Measurements from ENCODE around the gene RPL10. TPM values are rescaled to one million over a fixed set of nuclear protein-coding genes. Genes with fewer than 3 reads are reported as not detected.
A peak's percentile ranks its signal among the peaks of the same experiment; 100 is the strongest.
"Not testable (repeated sequence)": the region's sequence is repeated elsewhere in the genome, so short reads cannot be mapped to it uniquely, and the experiment has no call there.

Gene RPL10
- total RNA-seq, 2 experiments from 2014 or later: 3,597 to 3,654 TPM

DNA sequence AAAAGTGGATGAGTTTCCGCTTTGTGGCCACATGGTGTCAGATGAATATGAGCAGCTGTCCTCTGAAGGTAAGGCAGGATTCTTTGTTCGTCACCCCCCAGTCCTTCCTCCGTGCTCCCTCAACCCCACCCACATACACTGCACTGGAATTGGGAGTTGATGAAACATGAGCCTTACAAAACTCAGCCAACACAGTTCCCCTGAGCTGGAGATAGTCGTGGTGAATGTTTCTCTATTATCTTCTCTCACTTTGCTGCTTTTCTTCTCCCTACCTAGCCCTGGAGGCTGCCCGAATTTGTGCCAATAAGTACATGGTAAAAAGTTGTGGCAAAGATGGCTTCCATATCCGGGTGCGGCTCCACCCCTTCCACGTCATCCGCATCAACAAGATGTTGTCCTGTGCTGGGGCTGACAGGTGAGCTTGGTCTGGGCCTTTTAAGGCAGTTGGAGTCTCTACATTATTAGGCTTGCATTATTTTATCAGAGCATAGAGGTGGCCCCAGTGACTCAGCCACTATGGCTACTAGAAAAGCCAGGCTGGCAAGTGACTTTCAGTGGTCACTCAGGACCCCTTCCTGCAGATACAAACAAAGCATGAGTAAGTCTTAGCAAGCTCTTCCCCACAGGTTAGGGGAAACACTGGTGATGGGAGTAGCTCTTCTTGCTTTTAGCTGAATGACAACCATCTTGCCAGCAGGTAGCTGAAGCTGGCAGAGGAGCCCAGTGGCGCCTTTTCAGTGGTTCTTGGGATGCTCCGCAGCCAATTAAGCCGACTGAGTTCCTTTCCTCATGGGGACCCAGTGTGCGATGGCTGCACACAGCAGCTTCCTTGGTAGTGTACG, 1.6 kb downstream of the RPL10 start:
- Mint-ChIP-seq H3K36me3 (peaks cover 34% of the 10 kb centered on the region), H3K9me3 (no peaks in the 10 kb centered on the region), H3K4me1 (ENCODE audit: low read depth) (peaks cover 7% of the 10 kb centered on the region), H3K4me3 (peak overlapping the region; percentile 91), H3K27ac (peak overlapping the region; percentile 100), H3K27me3 (no peaks in the 10 kb centered on the region)
- CTCF ChIA-PET: interaction anchor here (1.3 to 3.6 kb wide), 3 partner anchors 13 to 78 kb away, joined by 3 to 17 read pairs (median 8); partner anchors contain the start of gene FLNA
- POLR2A ChIA-PET: interaction anchor here (0.8 to 6.2 kb wide), 7 partner anchors 9 to 433 kb away, joined by 3 to 35 read pairs (median 4); partner anchors contain the start of genes SLC10A3 and TAFAZZIN
- DNase-seq: peak; percentile 58
- intact Hi-C loops (cut with micrococcal nuclease): loop anchor here (5.0 kb wide), 2 partner anchors 38 to 472 kb away; partner anchors contain the start of genes ARHGAP4 and GDI1

DNA sequence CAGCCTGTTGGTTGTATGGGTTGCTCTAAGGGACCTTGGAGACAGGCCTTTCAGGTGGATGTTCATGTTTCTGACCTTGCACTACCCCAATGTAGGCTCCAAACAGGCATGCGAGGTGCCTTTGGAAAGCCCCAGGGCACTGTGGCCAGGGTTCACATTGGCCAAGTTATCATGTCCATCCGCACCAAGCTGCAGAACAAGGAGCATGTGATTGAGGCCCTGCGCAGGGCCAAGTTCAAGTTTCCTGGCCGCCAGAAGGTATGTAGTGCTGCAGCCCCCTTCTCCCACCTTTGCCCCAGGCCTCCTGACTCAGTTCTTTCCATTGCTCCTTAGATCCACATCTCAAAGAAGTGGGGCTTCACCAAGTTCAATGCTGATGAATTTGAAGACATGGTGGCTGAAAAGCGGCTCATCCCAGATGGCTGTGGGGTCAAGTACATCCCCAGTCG, 2.2 kb downstream of the RPL10 start:
- H3K27ac Mint-ChIP-seq: peak overlapping the region; percentile 100
- ChIA-PET POLR2A (interaction anchor here (2.0 to 6.2 kb wide), 3 partner anchors 11 to 89 kb away, joined by 8 to 35 read pairs (median 11); partner anchors contain the start of genes SLC10A3 and TAFAZZIN), CTCF (interaction anchor here (2.8 to 3.6 kb wide), 2 partner anchors 12 to 27 kb away, joined by 8 to 17 read pairs; partner anchors contain the start of gene FLNA)
- H3K9me3 Mint-ChIP-seq; DNase-seq; intact Hi-C loops (cut with micrococcal nuclease); H3K4me1 Mint-ChIP-seq (ENCODE audit: low read depth); H3K27me3 Mint-ChIP-seq: not testable (repeated sequence)
- H3K4me3 Mint-ChIP-seq: peak overlapping the region; percentile 91
- H3K36me3 Mint-ChIP-seq: peaks cover 34% of the 10 kb centered on the region

DNA sequence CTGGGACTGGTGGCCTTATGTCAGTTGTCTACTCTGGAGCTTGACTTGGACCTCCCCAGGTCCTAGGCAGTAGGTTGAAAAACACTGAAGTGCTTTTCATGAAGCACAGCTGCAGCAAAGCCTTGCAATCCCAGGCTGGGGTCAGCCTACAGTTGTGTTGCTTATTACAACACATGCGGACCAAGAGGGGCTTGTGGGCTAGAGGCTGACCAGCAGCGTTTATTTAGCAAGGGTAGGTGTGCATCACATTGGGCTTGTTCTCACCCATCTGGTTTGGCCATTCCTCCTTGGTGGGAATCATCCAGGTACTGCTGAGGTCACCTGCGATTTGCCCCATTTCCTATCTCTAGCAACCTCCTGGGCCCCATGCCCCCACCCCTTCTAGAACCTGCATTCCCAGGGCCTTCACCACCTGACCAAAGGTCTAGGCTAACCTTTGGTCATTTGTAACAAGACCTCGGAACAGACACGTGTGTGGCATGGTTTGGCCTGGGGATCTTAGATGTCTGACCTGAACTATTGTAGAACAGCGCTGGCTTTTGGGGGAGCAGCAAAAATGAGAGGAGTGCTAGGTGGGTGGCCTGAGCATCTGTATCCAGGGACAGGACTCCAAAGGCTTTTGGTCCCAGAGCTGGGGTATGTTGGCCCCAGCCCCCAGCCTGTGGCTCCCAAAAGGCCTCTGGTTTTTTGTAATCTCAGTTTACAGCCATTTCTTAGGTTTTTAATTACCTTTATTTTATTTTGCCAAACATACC, 3.0 kb downstream of the RPL10 start:
- H3K36me3 Mint-ChIP-seq: peaks cover 34% of the 10 kb centered on the region
- intact Hi-C loops (cut with micrococcal nuclease): no loop called here
- CTCF ChIA-PET: interaction anchor here (0.6 kb wide), 1 partner anchor 138 kb away, joined by 3 read pairs; no protein-coding TSS in a partner anchor
- POLR2A ChIA-PET: interaction anchor here (1.1 to 6.2 kb wide), 3 partner anchors 10 to 89 kb away, joined by 3 to 35 read pairs (median 8); partner anchors contain the start of genes SLC10A3 and TAFAZZIN
- peaks cover 7% of the 10 kb centered on the region for H3K4me1 Mint-ChIP-seq (ENCODE audit: low read depth)
- no peaks in the 10 kb centered on the region for H3K9me3 Mint-ChIP-seq
- DNase-seq: no peak
- no peaks in the 10 kb centered on the region for H3K27me3 Mint-ChIP-seq
- H3K27ac Mint-ChIP-seq: peak overlapping the region; percentile 100
- peak overlapping the region; percentile 91 for H3K4me3 Mint-ChIP-seq

DNA sequence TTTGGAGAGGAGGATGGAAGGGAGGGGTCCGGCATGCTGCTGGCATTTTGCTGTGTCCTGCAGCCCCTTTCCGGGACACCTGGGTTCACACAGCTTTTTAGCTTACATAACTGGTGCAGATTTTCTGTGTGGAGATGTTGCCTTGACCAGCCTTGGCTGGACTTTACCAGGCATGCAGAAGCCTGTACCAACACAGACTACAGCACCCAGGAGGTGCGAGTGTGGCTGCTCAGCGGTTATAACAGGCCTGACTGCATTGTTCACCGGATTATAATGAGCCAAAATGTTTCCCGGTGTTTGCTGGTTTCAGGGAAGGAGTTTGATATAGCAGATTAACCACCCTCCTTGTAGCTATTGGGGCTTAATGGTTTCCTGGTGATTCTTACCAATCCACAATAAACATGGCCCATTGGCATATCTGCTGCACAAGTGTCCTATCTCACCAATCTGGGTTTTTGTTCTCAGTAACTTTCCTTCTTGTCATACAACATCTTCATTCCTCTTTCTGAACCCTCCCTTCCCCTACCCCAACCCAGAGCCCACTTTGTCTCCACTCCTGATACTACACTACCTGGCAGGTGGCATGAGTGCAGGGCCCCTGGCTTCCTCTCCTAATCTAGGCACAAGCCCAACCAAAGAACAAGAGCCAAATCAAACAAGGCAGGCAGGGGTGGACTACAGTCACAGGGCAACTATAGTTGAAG, 3.9 kb downstream of the RPL10 start:
- Mint-ChIP-seq H3K27me3 (no peaks in the 10 kb centered on the region), H3K36me3 (peaks cover 34% of the 10 kb centered on the region), H3K4me3 (no peak overlapping the region), H3K27ac (peak overlapping the region; percentile 15), H3K4me1 (ENCODE audit: low read depth) (peaks cover 7% of the 10 kb centered on the region), H3K9me3 (no peaks in the 10 kb centered on the region)
- POLR2A ChIA-PET: interaction anchor here (1.1 to 6.2 kb wide), 2 partner anchors 10 to 27 kb away, joined by 3 to 35 read pairs; partner anchors contain the start of gene TAFAZZIN
- intact Hi-C loops (cut with micrococcal nuclease): no loop called here
- no peak for DNase-seq
- CTCF ChIA-PET: no interaction called here

DNA sequence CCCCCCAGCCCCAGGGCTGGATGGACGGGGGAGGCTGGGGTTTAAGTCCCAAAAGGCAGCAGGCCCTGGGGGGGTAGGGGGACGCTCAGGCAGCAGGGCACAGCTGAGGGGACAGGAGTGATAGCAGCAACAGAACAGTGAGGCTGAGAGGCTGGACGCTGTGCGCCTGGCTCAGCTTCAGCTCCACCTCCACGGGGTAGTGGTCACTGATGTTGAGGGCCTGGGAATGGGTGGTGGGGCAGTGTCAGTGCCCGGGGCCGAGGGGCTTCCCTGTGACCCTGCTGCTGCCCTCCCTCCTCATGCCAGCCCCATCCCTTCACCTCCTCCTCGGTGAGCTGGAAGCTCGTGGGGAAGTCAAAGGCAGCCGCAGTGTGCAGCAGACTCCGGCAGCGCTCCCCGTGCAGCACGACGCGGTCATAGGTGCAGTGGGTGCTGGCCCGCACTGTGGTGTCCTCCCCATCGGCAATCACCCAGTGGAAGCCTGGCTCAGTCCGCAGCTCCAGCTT, 4.5 kb downstream of the RPL10 start:
- no peaks in the 10 kb centered on the region for H3K27me3 Mint-ChIP-seq
- intact Hi-C loops (cut with micrococcal nuclease): no loop called here
- POLR2A ChIA-PET: interaction anchor here (6.2 kb wide), 1 partner anchor 9 kb away, joined by 35 read pairs; the partner anchor contains the start of gene TAFAZZIN
- peaks cover 34% of the 10 kb centered on the region for H3K36me3 Mint-ChIP-seq
- H3K9me3 Mint-ChIP-seq: no peaks in the 10 kb centered on the region
- no peak overlapping the region for H3K27ac Mint-ChIP-seq
- DNase-seq: no peak
- CTCF ChIA-PET: no interaction called here
- H3K4me3 Mint-ChIP-seq: no peak overlapping the region
- H3K4me1 Mint-ChIP-seq (ENCODE audit: low read depth): peaks cover 7% of the 10 kb centered on the region

DNA sequence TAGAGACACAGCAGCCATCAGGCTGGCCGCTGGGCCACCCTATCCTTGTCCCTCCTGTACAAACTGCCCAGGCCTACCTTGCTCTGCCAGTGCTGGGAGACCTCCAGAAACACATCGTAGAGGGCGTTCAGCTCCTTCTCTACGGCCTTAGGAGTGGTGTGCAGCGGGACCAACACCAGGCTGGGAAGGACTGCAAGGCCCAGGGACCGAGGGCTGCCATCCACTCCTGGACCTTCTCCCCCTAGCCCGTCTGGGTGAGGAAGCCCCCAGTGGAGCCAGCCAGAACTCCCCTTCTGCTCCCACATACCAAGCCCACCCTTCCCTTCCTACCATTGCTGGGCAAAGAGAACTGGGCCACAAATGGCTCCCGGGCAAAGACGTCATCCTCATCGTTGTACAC, 5.0 kb downstream of the RPL10 start:
- no peaks in the 10 kb centered on the region for H3K27me3 Mint-ChIP-seq
- ChIA-PET CTCF (no interaction called here), POLR2A (interaction anchor here (6.2 kb wide), 1 partner anchor 8 kb away, joined by 35 read pairs; the partner anchor contains the start of gene TAFAZZIN)
- no peaks in the 10 kb centered on the region for H3K9me3 Mint-ChIP-seq
- intact Hi-C loops (cut with micrococcal nuclease): no loop called here
- peaks cover 31% of the 10 kb centered on the region for H3K36me3 Mint-ChIP-seq
- H3K27ac Mint-ChIP-seq: no peak overlapping the region
- no peak overlapping the region for H3K4me3 Mint-ChIP-seq
- H3K4me1 Mint-ChIP-seq (ENCODE audit: low read depth): peaks cover 7% of the 10 kb centered on the region
- DNase-seq: no peak

DNA sequence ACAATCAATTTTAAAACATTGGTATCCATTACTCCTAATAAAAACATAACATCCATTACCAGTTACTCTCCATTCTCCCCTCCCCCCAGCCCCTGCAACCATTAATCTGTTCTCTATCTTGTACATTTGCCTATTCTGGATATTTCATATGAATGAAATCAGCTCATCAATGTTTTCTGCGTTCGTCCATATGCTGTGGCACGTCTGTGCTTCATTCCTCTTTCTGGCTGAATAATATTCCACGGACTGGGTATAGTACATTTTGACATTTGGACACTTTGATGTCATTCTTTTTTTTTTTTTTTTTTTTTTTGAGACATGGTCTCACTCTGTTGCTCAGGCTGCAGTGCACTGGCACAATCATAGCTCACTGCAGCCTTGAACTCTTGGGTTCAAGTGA, 5.7 kb downstream of the RPL10 start:
- POLR2A ChIA-PET: no interaction called here
- intact Hi-C loops (cut with micrococcal nuclease): no loop called here
- peaks cover 11% of the 10 kb centered on the region for H3K4me1 Mint-ChIP-seq (ENCODE audit: low read depth)
- no peaks in the 10 kb centered on the region for H3K27me3 Mint-ChIP-seq
- CTCF ChIA-PET: no interaction called here
- H3K9me3 Mint-ChIP-seq: no peaks in the 10 kb centered on the region
- H3K27ac Mint-ChIP-seq: no peak overlapping the region
- H3K4me3 Mint-ChIP-seq: no peak overlapping the region
- peaks cover 24% of the 10 kb centered on the region for H3K36me3 Mint-ChIP-seq
- DNase-seq: no peak

DNA sequence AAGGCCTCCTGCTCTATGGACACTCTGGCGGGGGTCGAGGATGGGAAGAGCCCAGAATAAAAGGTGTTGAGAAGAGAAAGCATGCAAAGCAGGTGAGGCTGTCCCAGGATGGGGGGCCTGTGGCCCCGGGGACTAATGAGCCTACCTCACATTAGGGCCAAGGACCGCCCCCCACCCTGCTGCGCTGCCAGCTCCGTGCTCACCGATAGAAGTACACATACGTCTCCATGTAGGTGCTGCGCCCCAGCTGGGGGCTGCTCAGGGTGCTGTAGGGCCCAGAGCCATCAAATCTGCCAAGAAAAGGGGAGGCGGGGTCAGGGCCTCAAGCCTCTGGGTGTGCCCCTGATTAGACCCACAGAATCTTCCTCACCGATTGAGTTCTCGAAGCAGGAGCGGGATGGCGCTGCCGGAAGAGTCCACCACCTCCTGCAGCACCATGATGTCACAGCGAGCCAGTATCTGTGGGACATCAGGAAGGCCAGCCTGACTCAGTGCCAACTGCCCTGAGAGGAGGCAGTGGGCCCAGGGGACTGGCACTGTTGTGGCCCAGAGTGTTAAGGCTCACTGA, 6.5 kb downstream of the RPL10 start:
- Mint-ChIP-seq H3K4me1 (ENCODE audit: low read depth) (peaks cover 13% of the 10 kb centered on the region), H3K27me3 (no peaks in the 10 kb centered on the region), H3K27ac (no peak overlapping the region), H3K4me3 (no peak overlapping the region), H3K36me3 (peaks cover 17% of the 10 kb centered on the region), H3K9me3 (no peaks in the 10 kb centered on the region)
- DNase-seq: no peak
- POLR2A ChIA-PET: no interaction called here
- intact Hi-C loops (cut with micrococcal nuclease): no loop called here
- CTCF ChIA-PET: no interaction called here

DNA sequence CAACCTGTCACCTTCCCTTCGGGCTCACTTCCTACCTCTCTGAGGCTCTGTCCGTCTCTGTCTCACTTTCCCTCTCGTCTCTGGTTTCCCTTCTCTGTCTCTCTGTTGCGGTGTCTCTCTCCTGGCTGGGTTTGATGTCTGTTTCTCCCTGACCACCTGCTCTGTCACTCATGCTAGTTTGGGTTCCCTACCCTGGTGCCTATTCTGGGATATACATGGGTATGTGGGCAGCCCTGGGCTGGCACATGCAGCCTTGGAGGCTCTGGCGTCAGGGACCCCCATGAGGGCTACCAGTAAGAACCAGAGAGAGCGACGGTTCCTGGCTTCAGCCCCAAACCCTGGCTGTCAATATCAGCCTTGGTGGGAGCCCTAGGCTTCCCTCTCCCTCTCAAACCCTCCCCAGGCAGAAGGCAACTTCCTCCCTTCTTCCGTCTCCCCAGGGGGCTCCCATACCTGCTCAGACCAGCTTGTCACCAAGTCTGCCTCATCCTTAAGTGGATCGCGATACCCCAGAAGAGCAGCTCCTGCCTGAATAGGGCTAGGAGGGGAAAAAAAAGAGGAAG, 10.6 kb downstream of the RPL10 start:
- no peaks in the 10 kb centered on the region for H3K9me3 Mint-ChIP-seq
- peak overlapping the region; percentile 52 for H3K4me3 Mint-ChIP-seq
- H3K27me3 Mint-ChIP-seq: no peaks in the 10 kb centered on the region
- POLR2A ChIA-PET: interaction anchor here (1.2 kb wide), 1 partner anchor 10 kb away, joined by 4 read pairs; no protein-coding TSS in a partner anchor
- CTCF ChIA-PET: no interaction called here
- no peak overlapping the region for H3K27ac Mint-ChIP-seq
- peaks cover 6% of the 10 kb centered on the region for H3K36me3 Mint-ChIP-seq
- peaks cover 16% of the 10 kb centered on the region for H3K4me1 Mint-ChIP-seq (ENCODE audit: low read depth)
- DNase-seq: no peak
- intact Hi-C loops (cut with micrococcal nuclease): no loop called here

DNA sequence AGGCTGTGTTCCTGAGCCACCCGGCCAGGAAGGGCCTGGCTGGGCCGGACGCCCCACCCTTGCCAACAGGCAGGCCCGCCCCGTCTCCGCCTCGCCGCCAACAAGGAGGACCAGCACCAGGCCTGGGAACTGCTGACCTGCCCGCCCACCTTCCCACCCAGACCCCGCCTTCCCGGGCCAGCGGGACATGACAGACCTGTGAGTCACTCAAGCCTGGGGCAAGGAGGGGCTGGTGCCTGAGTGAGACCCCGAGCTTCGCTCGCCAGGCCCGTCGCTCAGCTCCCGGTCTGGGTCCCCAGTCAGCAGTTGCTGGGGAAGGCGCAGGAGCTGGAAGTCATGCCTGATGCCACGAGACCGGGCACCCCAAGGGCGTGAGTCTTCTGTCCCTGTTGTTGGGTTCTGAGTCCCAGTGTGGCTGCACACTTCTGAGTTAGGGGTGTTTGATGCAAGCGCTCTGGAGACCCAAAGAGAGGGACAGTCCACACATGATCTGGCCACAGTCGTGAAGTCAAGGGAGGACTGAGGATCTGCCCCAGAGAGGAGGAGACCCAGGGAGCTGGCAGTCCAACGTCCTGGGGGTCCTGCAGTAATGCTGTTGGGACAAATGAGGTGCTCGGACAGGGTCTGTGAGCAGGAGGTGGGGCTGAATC, 11.2 kb downstream of the RPL10 start, which contains the start of gene DNASE1L1:
Gene DNASE1L1, minus strand, starts transcription at position 33 of the 650 bp plus-strand sequence. CDS start 3,686 bp downstream, outside the sequence.
- peak; percentile 36 for DNase-seq
- ChIA-PET CTCF (interaction anchor here (2.0 kb wide), 1 partner anchor 11 kb away, joined by 5 read pairs; the partner anchor contains the start of gene RPL10), POLR2A (no interaction called here)
- Mint-ChIP-seq H3K27ac (no peak within 1 kb of the TSS), H3K27me3 (no peaks in the 10 kb centered on the region), H3K4me1 (ENCODE audit: low read depth) (peaks cover 16% of the 10 kb centered on the region), H3K4me3 (peak within 1 kb of the TSS; percentile 52), H3K9me3 (no peaks in the 10 kb centered on the region), H3K36me3 (peaks cover 6% of the 10 kb centered on the region)
- intact Hi-C loops (cut with micrococcal nuclease): no loop called here
